GM18526 (cell line): Measurements from ENCODE around the gene CLEC4A.

Experiments
- POLR2A ChIP-seq: IDR thresholded peaks from 3 replicates; pipeline ENCODE4 v1.6.1; 2011; ENCODE audit not compliant: insufficient read length; ENCODE audit errors: extremely low read depth

The CLEC4A gene

DNA sequence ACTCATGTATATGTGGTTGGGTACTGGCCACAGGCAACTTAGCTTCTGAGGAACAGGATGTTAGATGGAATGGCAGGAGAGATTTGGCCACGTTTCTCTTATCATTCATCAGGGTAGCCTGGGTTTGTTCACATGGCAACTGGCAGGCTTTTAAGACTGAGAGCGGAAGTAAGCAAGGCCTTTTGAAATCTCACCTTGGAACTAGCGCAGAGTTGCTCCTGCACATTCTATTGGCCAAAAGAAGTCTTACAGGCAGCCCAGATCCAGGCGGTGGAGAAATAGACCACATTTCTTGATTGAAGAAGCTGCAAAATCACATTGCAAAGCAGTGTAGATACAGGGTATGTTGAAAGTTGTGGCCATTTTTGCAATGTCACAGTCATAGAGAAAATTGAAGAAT lies 3.7 kb downstream of the CLEC4A start:
- TF ChIP-seq POLR2A, result no peak

DNA sequence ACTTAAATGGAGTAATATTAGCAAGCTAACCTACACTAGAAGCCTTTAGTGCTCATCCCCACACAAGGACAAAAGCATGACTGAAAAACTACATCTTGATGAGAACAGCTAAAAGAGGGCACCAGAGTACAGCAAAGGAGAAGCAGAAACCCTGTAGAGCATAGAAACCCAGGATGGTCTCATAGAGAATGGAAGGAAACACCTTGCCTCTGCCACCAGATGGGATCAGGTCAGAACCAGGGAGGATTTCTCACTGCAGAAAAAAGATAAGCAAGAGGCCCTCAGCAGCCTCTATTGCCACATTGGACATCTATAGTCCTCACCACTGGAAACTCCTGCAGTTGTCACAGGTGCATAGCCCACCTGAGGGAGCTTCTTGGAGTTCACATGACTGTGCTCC lies 19.8 kb downstream of the CLEC4A start:
- TF ChIP-seq POLR2A, result no peak

DNA sequence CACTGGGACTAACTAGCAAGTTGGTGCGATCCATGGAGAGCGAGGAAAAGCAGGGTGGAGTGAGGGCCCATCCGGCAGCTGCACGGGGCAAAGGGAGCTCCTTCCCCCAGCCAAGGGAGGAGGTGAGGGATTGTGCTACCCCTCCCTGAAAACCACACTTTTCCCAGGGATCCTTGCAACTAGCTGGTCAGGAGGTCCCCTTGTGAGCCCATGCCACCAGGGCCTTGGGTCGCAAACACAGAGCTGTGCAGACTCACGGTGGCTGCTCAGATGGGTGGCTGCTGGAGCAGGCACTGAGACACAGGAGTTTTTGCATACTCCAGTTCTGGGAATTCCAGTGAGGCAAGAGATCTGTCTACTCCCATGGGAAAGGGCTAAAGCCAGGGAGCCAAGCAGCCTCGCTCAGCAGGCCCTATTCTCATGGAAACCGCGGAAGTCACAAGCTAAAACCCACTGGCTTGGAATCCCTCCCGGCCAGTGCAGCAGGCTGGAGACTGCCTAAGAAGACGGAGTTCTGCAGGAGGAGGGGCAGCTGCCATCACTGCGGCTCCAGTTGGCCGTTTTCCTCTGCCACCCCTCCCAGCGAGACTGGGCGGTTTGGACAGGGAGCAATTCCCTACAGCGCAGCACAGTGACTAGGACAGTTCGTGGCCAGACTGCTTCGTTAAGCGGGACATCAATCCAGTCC lies 22.5 kb downstream of the CLEC4A start:
- no peak for TF ChIP-seq POLR2A

GRCh38 chr12:8146442-8146771 lies 23.0 kb downstream of the CLEC4A start:
- no peak for TF ChIP-seq POLR2A

GRCh38 chr12:8154526-8154925 lies 31.1 kb downstream of the CLEC4A start:
- no peak for TF ChIP-seq POLR2A

DNA sequence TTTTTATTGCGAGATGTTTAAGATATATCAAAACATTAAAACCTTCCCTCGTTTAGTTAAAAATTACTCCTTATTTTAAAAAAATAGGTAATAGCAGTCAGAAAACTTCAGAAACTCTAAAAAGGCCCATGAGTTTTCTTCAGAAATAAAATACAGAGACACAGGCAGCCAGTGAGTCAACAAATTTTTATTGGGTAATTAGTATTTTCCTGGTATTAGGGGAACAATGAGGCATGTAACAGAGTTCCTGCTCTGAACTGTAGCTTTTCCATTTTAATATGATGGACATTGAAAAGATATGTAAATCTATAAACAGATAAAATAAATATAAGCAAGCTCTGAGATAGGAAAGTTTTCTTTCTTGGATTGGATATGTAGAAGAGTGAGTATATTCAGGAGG lies 33.0 kb downstream of the CLEC4A start:
- TF ChIP-seq POLR2A, result no peak

DNA sequence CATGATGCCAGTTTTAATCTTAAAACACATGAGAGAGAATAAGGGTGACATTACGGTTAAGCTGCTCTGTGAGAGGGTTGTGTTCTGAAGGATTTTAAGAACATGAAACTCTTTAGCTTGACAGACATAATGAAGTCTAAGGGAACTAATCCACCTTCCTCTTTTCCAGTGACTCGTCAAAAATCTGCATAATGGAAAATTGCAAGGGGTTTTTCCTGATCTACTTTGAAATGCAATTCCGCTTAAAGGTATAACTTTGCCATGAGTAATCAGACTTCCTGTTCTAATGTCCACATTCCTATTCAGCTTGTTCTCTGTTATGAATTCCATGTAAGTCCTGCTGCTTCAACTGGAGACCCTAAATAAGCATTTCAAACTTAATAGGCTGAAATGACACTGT lies 33.4 kb downstream of the CLEC4A start, which contains the start of gene ZNF705A:
TSS of gene ZNF705A (plus strand) at position 171 of the 400 bp plus-strand sequence. CDS start 15,611 bp downstream, outside the sequence.
- TF ChIP-seq POLR2A, result no peak

DNA sequence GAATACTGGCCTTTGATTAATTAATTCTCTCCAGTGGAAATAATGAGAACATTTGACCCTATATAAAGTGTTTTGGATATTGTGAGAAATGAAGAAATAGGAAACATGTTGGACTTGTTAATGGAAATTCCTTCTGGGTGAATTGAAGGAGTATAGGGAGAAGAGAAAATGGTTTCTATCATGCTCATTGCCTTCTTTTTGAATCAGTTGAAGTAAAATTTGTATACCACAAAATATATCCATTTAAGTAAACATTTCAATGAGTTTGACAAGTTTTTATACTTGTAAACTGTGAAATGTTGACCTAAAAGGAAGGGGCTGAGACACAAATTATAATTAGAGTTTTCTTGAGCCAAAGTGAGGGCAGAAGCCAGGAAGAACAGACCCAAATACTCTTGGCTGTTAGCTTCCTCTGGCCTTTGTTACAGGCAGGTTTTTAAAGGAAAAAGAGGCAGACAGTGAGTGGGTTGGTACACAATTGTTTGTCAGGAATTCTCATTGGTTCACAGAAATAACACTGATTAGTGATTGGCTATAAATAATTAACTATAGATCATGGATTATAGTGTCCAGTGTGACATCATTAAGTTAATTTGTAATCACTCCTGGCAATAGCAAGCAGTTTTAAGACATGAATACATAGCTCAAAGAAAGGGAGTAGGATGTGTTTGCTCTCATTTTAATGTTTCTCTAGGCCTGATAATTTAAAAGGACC lies 34.2 kb downstream of the CLEC4A start:
- TF ChIP-seq POLR2A, result no peak
